ENCODE data around the gene DENND1B.
"Not testable (repeated sequence)": the region's sequence is repeated elsewhere in the genome, so short reads cannot be mapped to it uniquely, and the experiment has no call there.

The DENND1B gene

DNA sequence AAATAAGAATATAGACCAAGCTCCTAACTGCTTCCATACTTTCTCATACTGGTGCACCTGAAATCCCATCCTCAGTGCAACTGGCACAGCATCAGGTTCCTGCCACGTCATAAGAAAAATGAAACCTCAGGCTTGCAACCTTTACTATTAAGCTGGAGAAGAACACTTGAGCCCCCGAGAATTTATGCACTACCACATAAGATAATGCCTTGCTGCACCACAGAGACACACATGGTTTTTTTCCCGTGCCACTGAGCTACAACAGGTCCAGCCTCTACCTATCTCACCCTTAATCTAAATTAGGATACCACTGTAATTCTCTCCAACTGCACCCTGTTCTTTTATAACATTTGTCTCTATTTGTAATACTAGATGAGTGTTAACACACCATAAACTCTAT lies 174.5 kb downstream of the DENND1B start:
- TF ChIP-seq, protein P1, sequence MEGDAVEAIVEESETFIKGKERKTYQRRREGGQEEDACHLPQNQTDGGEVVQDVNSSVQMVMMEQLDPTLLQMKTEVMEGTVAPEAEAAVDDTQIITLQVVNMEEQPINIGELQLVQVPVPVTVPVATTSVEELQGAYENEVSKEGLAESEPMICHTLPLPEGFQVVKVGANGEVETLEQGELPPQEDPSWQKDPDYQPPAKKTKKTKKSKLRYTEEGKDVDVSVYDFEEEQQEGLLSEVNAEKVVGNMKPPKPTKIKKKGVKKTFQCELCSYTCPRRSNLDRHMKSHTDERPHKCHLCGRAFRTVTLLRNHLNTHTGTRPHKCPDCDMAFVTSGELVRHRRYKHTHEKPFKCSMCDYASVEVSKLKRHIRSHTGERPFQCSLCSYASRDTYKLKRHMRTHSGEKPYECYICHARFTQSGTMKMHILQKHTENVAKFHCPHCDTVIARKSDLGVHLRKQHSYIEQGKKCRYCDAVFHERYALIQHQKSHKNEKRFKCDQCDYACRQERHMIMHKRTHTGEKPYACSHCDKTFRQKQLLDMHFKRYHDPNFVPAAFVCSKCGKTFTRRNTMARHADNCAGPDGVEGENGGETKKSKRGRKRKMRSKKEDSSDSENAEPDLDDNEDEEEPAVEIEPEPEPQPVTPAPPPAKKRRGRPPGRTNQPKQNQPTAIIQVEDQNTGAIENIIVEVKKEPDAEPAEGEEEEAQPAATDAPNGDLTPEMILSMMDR (conservative IDR thresholded peaks at IDR 0.05; ENCODE audit: low read length): no peak
- no peak overlapping the region for H3K4me3 ChIP-seq (ENCODE audit: low read length)
- no peak for DNase-seq (ENCODE audit: low read depth)

DNA sequence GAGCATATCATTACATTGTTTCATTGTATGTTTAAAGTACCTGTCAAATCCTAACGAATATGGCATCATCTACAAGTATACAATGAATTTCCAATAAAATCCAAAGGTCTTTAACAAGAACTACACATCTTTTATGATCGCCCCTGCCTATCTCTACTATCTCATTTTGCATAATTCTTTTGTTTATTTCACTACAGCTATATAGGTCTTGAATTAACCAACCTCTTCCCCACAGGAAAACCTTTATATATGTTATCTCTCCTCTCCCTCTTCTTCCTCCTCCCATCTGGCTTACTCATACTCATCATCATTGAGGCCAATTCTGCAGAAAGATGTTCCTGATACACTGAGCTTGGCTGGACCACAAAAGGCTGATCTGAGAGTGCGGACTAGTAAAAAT lies 175.5 kb downstream of the DENND1B start:
- H3K4me3 ChIP-seq (ENCODE audit: low read length): no peak overlapping the region
- DNase-seq (ENCODE audit: low read depth): no peak

DNA sequence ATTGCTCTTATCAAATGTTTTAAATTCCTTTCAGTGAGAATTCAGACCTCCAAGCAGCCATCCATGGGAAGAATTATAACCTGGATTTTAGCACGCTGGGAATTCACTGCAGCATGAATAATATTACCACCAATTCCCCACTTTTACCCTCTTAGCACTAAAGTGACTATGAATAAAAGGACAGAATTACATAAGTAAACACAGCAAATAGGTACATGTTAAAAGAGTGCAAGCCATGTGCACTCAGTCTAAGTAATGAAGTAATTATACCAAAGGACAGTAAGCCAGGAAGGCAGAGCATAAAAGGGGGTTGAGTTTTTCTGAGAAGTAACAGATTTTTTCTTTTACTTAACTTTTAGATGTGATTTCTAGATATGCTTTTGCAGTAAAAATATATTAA lies 176.3 kb downstream of the DENND1B start:
- no peak overlapping the region for H3K4me3 ChIP-seq (ENCODE audit: low read length)
- TF ChIP-seq, protein P1 (conservative IDR thresholded peaks at IDR 0.05; ENCODE audit: low read length): no peak
- DNase-seq (ENCODE audit: low read depth): no peak

More for the DNA sequence above, 175.5 kb downstream of the DENND1B start:
- TF ChIP-seq, protein P1 (conservative IDR thresholded peaks at IDR 0.05; ENCODE audit: low read length): no peak

DNA sequence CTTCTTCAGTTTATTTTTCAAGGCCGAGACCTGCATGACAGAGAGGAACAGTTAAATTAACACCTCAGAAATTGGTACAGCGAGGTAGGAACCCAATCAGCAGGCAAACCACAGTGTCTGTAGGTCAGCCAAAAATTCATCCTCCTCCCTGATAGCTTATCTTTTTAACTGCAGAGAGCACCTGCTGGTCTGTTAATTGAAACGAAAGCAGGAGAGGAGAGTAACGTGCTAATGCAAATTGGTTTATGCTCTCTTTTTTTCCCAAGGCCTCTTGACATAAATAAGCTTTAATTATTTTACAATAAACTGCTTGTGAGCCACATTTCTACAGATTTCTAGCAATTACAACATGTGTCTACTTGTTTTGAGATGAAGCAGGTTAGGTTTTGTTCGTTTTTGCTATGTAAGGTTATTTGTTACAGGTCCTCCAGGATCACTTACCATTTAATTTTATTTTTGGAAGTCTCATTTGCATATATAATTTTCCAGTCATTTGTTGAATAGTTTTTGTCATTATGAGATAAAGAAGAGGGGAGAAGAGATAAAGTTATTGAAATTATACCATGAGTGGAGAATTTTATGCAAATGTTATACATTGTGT lies 179.9 kb downstream of the DENND1B start:
- no peak for DNase-seq (ENCODE audit: low read depth)
- no peak overlapping the region for H3K4me3 ChIP-seq (ENCODE audit: low read length)
- TF ChIP-seq, protein P1 (conservative IDR thresholded peaks at IDR 0.05; ENCODE audit: low read length): no peak

DNA sequence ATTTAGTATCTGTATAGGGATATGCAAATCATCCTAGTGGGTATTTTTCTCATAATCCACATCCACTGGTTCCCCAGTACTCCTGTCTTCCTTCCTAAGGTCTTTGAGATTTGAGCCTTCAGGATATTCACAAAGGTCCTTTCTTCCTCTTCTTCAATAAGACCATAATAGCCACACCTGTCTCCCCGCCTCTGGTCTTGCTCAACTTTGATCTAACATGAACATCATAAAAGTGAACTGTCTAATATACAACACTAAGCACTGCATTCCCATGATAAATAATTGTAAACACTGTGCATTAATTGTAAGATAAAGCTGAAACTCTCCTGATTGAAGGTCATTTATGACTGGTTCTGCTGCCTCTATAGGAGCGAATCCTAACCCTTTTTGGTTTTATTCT lies 184.6 kb downstream of the DENND1B start:
- H3K4me3 ChIP-seq (ENCODE audit: low read length): no peak overlapping the region
- no peak for DNase-seq (ENCODE audit: low read depth)

DNA sequence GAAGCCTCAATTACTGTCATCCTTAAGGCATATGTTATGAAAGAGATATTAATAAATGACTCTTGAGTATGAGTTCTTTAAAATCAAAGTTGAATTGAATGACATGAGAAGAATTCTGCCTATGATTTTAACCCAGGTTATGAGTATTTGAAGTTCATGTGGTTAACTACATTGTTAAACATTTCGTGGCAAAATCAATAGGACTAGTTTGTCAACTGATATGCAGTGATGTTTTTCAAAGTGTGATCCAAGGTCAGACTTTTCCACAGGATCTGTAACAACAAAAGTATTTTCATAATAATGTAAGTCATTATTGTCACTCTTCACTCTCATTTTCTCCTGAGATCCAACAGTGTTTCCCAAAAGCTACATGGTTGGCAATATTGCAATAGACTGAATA lies 189.5 kb downstream of the DENND1B start:
- no peak overlapping the region for H3K4me3 ChIP-seq (ENCODE audit: low read length)
- TF ChIP-seq, protein P1 (conservative IDR thresholded peaks at IDR 0.05; ENCODE audit: low read length): no peak
- DNase-seq (ENCODE audit: low read depth): no peak

More for the DNA sequence above, 184.6 kb downstream of the DENND1B start:
- TF ChIP-seq, protein P1 (conservative IDR thresholded peaks at IDR 0.05; ENCODE audit: low read length): no peak

DNA sequence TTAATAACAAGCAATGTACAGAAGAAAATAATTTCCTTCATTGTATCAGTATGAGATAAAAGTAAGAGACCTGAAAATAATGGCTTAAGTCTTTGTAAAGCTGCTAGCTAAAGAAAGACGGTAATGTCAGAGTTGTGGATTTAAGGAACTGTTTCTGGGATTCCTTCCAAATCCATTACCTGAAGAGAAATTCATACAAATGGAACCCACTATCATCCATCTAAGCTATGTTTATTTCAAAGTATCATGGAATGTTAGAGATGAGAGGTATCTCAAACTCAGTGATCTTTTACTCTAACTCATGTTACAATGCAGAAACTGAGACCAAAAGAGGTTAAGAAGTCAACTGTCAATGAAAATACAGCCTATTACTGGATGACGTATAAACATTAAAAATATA lies 197.7 kb downstream of the DENND1B start:
- TF ChIP-seq, protein P1 (conservative IDR thresholded peaks at IDR 0.05; ENCODE audit: low read length): no peak
- no peak for DNase-seq (ENCODE audit: low read depth)

DNA sequence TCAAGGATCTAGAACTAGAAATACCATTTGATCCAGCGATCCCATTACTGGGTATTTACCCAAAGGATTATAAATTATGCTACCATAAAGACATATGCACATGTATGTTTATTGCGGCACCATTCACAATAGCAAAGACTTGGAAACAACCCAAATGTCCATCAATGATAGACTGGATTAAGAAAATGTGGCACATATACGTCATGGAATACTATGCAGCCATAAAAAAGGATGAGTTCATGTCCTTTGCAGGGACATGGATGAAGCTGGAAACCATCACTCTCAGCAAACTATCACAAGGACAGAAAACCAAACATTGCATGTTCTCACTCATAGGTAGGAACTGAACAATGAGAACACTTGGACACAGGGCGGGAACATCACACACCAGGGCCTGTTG lies 199.7 kb downstream of the DENND1B start:
- DNase-seq (ENCODE audit: low read depth); H3K4me3 ChIP-seq (ENCODE audit: low read length): not testable (repeated sequence)

More for the DNA sequence above, 197.7 kb downstream of the DENND1B start:
- no peak overlapping the region for H3K4me3 ChIP-seq (ENCODE audit: low read length)
